ENCODE measurements around the gene TDRD9.

GRCh38 chr14:103998027-103998426 lies 69.8 kb downstream of the TDRD9 start:
- TF ChIP-seq, protein P1, sequence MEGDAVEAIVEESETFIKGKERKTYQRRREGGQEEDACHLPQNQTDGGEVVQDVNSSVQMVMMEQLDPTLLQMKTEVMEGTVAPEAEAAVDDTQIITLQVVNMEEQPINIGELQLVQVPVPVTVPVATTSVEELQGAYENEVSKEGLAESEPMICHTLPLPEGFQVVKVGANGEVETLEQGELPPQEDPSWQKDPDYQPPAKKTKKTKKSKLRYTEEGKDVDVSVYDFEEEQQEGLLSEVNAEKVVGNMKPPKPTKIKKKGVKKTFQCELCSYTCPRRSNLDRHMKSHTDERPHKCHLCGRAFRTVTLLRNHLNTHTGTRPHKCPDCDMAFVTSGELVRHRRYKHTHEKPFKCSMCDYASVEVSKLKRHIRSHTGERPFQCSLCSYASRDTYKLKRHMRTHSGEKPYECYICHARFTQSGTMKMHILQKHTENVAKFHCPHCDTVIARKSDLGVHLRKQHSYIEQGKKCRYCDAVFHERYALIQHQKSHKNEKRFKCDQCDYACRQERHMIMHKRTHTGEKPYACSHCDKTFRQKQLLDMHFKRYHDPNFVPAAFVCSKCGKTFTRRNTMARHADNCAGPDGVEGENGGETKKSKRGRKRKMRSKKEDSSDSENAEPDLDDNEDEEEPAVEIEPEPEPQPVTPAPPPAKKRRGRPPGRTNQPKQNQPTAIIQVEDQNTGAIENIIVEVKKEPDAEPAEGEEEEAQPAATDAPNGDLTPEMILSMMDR (conservative IDR thresholded peaks at IDR 0.05; ENCODE audit: low read depth, low read length) = no peak
- no peak for TF ChIP-seq EZH2 (IDR thresholded peaks at IDR 0.05; ENCODE audit: borderline replicate concordance, low read depth, low read length, poor library complexity, severe bottlenecking)
